Measurements from ENCODE around the gene TARS2.

TARS2 gene

DNA sequence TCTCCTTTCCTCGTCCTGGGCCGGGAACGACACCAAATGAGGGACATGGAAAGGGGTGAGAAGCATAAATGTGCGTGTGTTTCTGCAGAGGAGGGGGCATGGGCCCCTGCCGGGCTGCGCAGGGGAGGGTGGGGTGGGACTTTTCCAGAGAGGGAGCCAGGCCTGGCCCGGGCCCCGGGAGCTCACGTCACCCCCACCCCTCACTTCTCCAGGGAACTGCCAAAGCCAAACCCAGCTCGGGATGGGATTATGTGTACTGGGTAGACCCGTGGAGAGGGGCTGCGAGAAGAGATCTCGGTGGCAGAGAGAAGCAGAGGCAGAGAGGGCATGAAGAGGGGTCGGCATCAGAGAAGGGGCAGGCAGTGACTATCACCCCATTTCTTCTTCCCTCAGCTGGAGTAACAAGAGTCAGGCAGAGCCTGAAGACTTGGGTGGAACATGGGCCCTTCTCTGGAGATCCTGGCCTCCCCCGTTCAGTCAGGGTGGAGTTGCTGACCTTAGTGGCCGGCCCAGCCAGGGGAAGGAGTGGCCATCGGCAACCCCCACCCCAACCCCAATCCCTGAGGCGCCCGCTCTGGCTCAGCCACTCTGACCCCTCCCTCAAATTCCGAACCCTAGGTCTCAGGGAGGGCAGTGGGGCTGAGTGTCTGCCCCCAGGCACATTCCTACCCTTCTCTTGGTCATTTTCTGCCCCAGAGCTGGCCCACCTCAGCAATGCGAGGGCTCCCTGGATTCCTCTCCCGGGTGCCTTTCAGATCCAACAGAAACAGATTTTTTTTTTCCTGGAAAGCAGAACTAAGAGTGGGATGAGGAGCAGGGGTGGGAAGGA, 63.2 kb downstream of the TARS2 start:
- DNase-seq = no peak
- Mint-ChIP-seq H3K4me3 (peak overlapping the region; percentile 78), H3K9me3 (no peaks in the 10 kb centered on the region), H3K4me1 (peaks cover 61% of the 10 kb centered on the region), H3K27ac (peak overlapping the region; percentile 61), H3K36me3 (ENCODE audit: low read depth) (no peaks in the 10 kb centered on the region), H3K27me3 (ENCODE audit: low read depth, poor library complexity) (peaks cover 22% of the 10 kb centered on the region)
- TF ChIP-seq CTCF (IDR thresholded peaks at IDR 0.05) = no peak

DNA sequence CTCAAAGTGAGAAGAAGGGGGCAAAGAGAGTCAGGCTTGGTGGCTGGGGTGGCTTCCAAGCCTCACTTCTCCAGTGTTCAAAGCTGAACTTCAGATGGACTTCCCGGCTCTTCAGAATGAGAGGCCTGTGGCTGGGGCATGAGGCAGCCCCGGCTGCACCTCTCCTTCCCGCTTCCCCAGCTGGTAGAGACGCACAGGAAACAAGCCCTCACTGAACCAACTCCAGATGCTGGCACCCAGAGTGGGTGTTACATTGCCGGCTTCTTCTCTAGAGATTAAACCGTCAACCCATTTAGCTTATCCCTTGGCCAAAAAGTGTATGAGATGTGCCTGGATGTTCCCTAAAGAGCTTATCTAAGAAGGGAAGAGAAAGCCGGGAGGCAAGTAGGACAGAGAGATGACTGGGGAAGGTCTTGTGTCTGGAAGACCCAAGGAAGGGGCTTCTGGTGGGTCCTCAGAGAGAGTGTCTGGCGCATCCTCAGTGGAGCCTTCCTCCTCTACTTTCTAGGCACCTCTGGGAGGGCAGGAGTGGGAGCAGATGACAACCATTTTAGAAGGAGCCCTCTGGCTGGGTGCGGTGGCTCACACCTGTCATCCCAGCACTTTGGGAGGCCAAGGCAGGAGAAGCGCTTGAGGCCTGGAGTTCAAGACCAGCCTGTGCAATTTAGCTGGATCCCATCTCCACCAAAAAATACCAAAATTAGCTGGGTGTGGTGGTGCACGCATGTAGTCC, 64.0 kb downstream of the TARS2 start:
- no peak for TF ChIP-seq CTCF (IDR thresholded peaks at IDR 0.05)
- Mint-ChIP-seq H3K4me3 (no peak overlapping the region), H3K4me1 (peaks cover 64% of the 10 kb centered on the region), H3K27ac (peak overlapping the region; percentile 61), H3K36me3 (ENCODE audit: low read depth) (no peaks in the 10 kb centered on the region), H3K9me3 (no peaks in the 10 kb centered on the region), H3K27me3 (ENCODE audit: low read depth, poor library complexity) (peaks cover 20% of the 10 kb centered on the region)
- no peak for DNase-seq

DNA sequence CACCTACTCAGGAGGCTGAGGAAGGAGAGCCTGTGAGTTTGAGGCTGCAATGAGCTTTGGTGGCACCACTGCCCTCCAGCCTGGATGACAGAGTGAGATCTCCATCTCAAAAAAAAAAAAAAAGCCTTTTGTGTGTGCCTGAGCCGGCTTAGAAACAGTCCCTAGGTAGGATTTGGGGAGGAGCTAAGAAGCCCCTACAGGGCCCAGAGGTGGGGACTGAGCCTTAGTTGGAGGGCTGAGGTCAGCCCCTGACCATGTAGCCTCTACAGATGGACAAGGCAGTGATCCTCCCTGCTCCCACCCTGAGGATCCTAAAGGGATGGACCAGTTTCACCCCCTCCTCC, 64.5 kb downstream of the TARS2 start:
- DNase-seq = no peak
- Mint-ChIP-seq H3K9me3 (no peaks in the 10 kb centered on the region), H3K4me1 (peaks cover 64% of the 10 kb centered on the region), H3K4me3 (no peak overlapping the region), H3K36me3 (ENCODE audit: low read depth) (no peaks in the 10 kb centered on the region), H3K27me3 (ENCODE audit: low read depth, poor library complexity) (peaks cover 20% of the 10 kb centered on the region), H3K27ac (no peak overlapping the region)
- TF ChIP-seq CTCF (IDR thresholded peaks at IDR 0.05) = no peak

DNA sequence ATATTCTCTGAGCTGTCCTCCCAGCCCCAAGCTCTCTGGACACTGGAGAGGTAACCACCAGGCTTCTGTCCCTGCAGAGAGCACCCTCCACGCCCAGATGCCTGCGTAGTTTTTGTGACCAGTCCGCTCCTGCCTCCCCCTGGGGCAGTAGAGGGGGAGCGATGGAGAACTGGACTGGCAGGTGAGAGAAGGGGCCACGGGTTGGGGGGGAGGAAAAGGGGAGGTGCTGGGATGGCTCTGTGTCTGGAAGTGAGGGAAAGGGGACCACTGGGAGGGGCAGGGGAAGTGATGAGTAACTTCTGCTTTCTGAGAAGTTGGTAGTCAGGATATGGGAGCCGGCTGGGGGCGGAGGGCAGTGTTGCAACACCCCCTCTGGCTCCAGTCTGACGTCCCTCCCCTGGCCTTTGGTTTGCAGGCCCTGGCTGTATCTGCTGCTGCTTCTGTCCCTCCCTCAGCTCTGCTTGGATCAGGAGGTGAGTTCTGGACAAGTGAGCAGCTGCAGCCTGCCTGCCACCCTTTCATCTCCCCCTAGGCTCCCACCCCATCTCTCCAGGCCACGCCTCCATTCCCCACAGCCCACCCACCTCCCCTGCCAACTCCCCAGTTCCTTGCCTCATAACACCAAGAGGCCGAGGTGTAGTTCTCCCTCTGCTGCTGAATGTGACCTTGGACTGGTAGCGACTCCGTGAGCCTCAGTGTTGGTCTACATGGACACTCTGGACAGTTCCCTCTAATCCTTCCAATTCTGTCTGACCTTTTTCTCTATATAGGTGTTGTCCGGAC, 65.1 kb downstream of the TARS2 start:
- no peaks in the 10 kb centered on the region for H3K36me3 Mint-ChIP-seq (ENCODE audit: low read depth)
- H3K27me3 Mint-ChIP-seq (ENCODE audit: low read depth, poor library complexity) = peaks cover 16% of the 10 kb centered on the region
- peaks cover 63% of the 10 kb centered on the region for H3K4me1 Mint-ChIP-seq
- no peaks in the 10 kb centered on the region for H3K9me3 Mint-ChIP-seq
- no peak for TF ChIP-seq CTCF (IDR thresholded peaks at IDR 0.05)
- no peak for DNase-seq
- H3K4me3 Mint-ChIP-seq = no peak overlapping the region
- H3K27ac Mint-ChIP-seq = peak overlapping the region; percentile 51

DNA sequence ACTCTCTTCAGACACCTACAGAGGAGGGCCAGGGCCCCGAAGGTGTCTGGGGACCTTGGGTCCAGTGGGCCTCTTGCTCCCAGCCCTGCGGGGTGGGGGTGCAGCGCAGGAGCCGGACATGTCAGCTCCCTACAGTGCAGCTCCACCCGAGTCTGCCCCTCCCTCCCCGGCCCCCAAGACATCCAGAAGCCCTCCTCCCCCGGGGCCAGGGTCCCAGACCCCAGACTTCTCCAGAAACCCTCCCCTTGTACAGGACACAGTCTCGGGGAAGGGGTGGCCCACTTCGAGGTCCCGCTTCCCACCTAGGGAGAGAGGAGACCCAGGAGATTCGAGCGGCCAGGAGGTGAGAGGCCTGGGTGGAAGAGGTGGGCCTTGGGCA, 65.7 kb downstream of the TARS2 start:
- Mint-ChIP-seq H3K27ac (no peak overlapping the region), H3K27me3 (ENCODE audit: low read depth, poor library complexity) (peaks cover 16% of the 10 kb centered on the region), H3K4me1 (peaks cover 68% of the 10 kb centered on the region), H3K4me3 (no peak overlapping the region), H3K36me3 (ENCODE audit: low read depth) (no peaks in the 10 kb centered on the region), H3K9me3 (no peaks in the 10 kb centered on the region)
- TF ChIP-seq CTCF (IDR thresholded peaks at IDR 0.05) = no peak
- DNase-seq = no peak
